Measurements from ENCODE around the gene SLAMF7.

- peak in 1 of 3 experiments; percentile 2; a peak in 1 of 4 replicates for TF ChIP-seq CTCF (IDR thresholded peaks at IDR 0.05; ENCODE audit: control extremely low read depth in 1 of 3, insufficient read depth in 1 of 3, low read depth in 1 of 3, low read length in 3 of 3)
- TF ChIP-seq GTF2F1 (IDR thresholded peaks at IDR 0.05; ENCODE audit: borderline replicate concordance, low read depth, low read length) = no peak
- no peak for TF ChIP-seq TAF1 (IDR thresholded peaks at IDR 0.05; ENCODE audit: low read depth, low read length)
- TF ChIP-seq SIN3A (conservative IDR thresholded peaks at IDR 0.05 in 1 of 2, IDR thresholded peaks at IDR 0.05 in 1 of 2; ENCODE audit: low read depth in 1 of 2, low read length in 2 of 2) = no peak
- no peak for TF ChIP-seq RFX5 (IDR thresholded peaks at IDR 0.05; ENCODE audit: borderline replicate concordance, low read depth, low read length)
- no peak for TF ChIP-seq SP1 (IDR thresholded peaks at IDR 0.05; ENCODE audit: low read depth, low read length)
These were observed 14.4 kb upstream of the SLAMF7 start for GRCh38 chr1:160724465-160725242.

Data from H1 (cell line).